Right ventricle myocardium inferior (tissue), 1 donor: ENCODE measurements around the gene LPGAT1. TPM values are rescaled to one million over a fixed set of nuclear protein-coding genes. Genes with fewer than 3 reads are reported as not detected.

ENCODE experiments used
- ATAC-seq: fragments of 200-7000 bp; cut with Tn5 transposase; one replicate; pipeline ENCODE4 v1.9.1; 2020; ENCODE audit warnings: mild to moderate bottlenecking, moderate library complexity
- DNase-seq: peaks from one replicate; pipeline ENCODE4 v3.0.0; 2021; ENCODE audit errors: missing footprints
- intact Hi-C: fragments of 100-400 bp; cut with DNase I; formaldehyde crosslinking; loops from one replicate; pipeline ENCODE4 v1.11.0; 2022
- total RNA-seq: library from RNA; stranded (reverse); fragmentation: NEBNext Ultra II Directional; extraction: Animal tissue kit (Norgen Biotek cat#: 25700); gene quantifications from one replicate; pipeline ENCODE4 v1.2.1, GENCODE V29; 2021
- donor health status: DM: no; HTN: yes; CAD: no; lungs with severe emphysema.

Gene LPGAT1
- total RNA-seq, 1 donor from 2014 or later: 22.2 TPM

GRCh38 chr1:211789641-211790464 is 40.7 kb downstream of the LPGAT1 start:
- ATAC-seq: no peak
- no peak for DNase-seq
- intact Hi-C loops: no loop called here

- ATAC-seq (no peak), DNase-seq (no peak)
- intact Hi-C loops: no loop called here
These were observed 41.9 kb downstream of the LPGAT1 start for GRCh38 chr1:211788626-211789025.

GRCh38 chr1:211783897-211784296 is 46.7 kb downstream of the LPGAT1 start:
- intact Hi-C loops: no loop called here
- DNase-seq: no peak
- ATAC-seq: no peak

DNA sequence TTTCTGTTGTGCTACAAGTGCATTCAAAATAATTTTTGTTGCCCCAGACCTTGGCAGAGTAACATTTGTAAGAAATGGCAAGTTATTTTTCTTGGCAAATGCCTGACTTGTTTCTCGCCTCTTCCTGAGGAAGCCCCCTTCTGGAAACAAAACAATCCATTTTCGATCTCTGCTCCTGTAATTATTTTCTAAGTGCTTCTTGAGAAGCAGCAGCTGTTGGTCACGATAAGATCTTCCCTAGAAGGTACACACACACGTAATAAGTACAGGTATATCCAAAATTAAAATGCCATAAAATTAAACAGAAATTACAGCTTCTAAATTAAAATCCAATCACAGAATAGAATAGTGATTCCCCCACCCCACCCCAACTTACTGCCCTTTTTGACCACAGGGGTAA is 47.3 kb downstream of the LPGAT1 start:
- DNase-seq (no peak), ATAC-seq (no peak)
- intact Hi-C loops: no loop called here

GRCh38 chr1:211781260-211781659 is 49.3 kb downstream of the LPGAT1 start:
- ATAC-seq: no peak
- intact Hi-C loops: no loop called here
- DNase-seq: no peak

DNA sequence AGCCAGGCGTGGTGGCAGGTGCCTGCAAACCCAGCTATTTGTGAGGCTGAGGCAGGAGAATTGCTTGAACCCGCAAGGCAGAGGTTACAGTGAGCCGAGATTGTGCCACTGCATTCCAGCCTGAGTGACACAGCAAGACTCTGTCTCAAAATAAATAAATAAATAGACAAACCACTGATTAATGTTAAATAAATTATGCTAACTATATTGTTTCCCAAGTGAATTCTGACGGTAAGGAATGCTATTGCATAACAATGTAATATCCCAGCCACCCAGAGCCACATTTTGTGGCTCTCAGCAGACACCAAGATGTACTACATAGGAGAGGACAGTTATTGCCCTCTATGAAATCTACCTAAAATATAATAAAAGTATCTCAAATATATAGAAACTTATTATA is 55.4 kb downstream of the LPGAT1 start:
- DNase-seq (no peak), ATAC-seq (no peak)
- intact Hi-C loops: no loop called here

DNA sequence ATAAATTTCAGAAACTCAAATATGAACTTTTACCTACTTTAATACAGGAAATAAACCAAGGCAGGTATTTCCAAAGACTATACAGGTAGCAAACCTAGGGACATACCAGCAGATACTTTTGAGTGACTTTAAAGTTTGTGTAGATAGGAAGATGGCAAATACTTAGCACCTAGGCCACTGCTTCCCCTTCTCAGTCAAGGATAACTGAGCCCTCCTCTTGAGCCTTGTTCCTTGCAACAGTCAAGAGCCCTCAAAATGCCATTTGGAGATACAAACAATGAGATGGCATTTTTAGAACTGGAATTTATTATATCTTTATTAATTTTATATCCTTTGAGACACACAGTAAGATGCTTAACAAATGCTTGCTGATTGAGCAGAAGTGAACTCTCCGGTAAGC is 65.9 kb downstream of the LPGAT1 start:
- intact Hi-C loops: no loop called here
- no peak for ATAC-seq
- no peak for DNase-seq

- DNase-seq (no peak), ATAC-seq (no peak)
- intact Hi-C loops: no loop called here
These were observed 68.4 kb downstream of the LPGAT1 start for GRCh38 chr1:211762206-211762605.

- intact Hi-C loops: no loop called here
- ATAC-seq (no peak), DNase-seq (no peak)
These were observed 69.2 kb downstream of the LPGAT1 start for GRCh38 chr1:211761400-211761799.

GRCh38 chr1:211756471-211757020 is 74.0 kb downstream of the LPGAT1 start:
- DNase-seq (no peak), ATAC-seq (no peak)
- intact Hi-C loops: no loop called here

DNA sequence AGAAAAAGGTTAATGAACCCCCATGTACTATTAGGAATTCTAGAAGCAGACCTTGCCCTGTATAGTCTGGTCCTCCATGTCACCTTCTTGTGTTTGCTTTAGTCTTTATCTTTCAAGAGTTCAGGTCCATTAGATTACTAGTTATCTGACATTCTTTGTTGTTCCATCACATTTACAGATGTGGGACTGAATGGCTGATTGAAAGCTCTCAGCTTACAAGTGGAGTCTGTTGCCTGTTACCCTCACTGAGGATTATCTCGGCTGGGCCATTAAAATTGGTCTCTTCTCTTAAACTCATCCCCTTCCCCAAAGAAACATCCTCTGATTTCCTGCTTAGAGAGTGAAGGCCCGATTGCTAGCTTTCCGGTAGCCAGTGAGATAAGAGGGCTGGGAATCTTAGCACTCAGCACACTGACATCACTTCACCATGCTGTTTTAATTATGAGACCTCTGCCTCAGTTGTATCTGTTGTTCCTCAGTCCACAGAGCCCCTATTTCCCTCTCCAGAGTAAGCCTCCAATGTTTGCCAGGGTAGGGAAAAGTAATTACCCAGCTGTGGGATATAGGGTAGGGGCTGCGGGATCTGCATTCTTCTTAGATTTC is 76.8 kb downstream of the LPGAT1 start:
- intact Hi-C loops: no loop called here
- ATAC-seq: no peak
- DNase-seq: no peak

DNA sequence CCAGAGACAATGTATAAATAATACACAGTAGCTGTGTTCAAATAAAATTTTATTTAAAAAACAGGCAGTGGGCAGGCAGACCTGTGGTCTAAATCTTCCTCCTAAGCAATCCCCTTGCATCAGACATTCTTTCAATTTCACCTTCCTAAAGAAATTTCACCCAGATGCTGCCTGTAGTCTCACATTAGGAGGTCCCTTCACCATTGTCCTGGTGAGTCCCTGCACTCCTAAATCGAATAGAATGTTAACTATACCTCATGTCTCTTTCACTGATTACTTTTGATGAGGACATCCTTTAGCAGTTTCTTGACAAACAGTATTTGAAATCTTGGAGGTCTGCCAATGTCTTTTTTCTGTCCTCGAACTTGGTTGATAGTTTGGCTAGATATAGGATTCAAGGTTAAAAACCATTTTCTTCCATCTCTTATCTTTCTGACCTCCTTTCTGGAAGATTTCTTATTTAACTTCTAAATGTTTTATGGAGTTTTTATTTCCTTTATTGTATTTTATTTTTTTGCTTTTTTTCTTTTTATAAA is 77.5 kb downstream of the LPGAT1 start:
- intact Hi-C loops: no loop called here
- no peak for ATAC-seq
- no peak for DNase-seq

GRCh38 chr1:211752317-211752716 is 78.2 kb downstream of the LPGAT1 start:
- DNase-seq (no peak), ATAC-seq (no peak)
- intact Hi-C loops: no loop called here

GRCh38 chr1:211751438-211751837 is 79.1 kb downstream of the LPGAT1 start:
- DNase-seq (no peak), ATAC-seq (no peak)
- intact Hi-C loops: no loop called here

DNA sequence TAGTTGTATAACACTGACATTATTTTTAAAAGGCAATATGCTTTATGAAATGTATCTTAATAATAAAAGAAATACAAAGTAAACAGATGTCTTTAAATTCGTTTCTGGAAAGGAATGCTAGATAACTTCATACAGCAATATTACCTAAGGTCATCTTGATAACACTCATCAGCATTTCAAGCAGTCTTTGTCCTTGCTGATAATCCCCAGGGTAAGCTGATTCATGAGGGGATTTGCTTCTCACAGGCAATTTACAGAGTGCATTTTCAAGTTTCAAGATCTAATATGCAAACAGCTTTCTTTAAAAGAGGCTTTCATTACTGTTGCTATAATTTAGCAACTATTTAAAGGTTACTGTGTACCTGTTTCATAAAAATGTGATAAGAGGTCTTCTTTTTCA is 80.0 kb downstream of the LPGAT1 start:
- intact Hi-C loops: no loop called here

DNA sequence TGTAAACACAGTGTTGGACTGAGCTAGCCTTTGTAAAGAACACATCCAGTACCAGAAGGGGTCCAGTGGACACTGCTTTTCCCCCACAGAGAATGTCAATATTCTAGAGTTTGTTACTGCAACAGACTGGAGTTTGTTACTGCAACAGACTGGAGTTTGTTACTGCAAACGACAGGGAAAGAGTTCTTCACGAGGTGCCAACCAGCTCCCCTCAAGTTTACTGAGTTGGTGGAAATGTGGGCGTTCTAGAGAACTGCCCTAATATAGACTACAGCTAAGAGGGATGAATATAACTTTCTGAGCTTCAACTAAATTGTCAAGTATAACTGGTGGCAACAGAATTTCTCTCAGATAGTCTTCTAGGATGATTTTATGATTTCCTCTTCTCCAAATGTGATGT is 81.3 kb downstream of the LPGAT1 start:
- intact Hi-C loops: no loop called here
- DNase-seq: no peak
- no peak for ATAC-seq

More for the DNA sequence above, 80.0 kb downstream of the LPGAT1 start:
- DNase-seq: no peak
- ATAC-seq: no peak

- no peak for ATAC-seq
- intact Hi-C loops: no loop called here
- DNase-seq: no peak
These were observed 81.8 kb downstream of the LPGAT1 start for GRCh38 chr1:211748810-211749209.

DNA sequence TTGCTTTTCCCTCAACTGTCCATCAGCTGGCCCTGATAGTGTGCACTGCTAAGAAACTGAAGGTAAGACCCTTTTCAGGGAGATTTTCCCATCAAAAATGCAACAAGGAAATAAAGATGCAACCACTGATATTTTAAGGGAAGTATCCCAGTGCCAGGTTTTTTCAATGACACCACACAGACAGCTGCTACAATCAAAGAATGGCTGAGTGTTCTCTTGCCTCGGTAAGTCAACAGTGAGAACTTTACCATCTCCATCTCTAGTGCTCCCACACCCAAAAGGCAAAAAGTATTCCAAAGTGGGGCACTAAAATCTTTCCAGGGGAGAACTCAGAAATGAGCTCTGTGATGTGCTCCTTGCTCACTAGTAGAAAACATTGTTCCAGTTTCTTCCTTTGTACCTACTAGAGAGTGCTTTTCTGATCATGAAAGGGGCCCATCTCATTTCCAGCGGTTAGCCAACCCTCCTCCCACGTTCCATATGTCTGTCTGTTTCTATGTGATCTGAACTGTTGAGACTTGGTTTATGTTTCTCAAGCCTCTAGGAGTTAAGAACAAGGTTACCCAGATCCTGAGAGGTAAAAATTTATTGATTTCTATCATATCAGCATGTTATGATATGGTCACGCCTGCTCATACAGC is 87.6 kb downstream of the LPGAT1 start:
- intact Hi-C loops: no loop called here
- DNase-seq (no peak), ATAC-seq (no peak)

DNA sequence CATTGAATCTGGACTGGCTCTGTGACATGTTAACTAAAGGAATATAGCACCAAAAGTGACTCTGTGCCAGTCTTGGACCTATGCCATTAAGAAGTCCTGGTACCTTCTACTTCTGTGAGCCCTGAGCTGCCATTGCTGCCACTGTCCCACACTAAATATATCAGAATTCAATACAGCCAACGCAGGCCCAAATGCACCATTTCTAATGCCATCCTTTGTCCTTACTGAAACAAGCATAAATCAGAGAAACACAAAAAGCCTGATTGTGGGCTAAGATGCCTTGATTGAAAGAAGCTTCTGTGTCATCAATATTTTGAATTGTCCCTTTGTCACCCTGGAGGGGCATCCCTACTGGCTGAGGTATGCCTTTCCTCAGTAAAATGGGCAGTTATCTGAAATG is 88.3 kb downstream of the LPGAT1 start:
- DNase-seq (no peak), ATAC-seq (no peak)
- intact Hi-C loops: no loop called here

- no peak for ATAC-seq
- DNase-seq: no peak
- intact Hi-C loops: no loop called here
These were observed 88.8 kb downstream of the LPGAT1 start for GRCh38 chr1:211741788-211742187.
